AG04449 (cell line): ENCODE results near the gene PXT1.

Source experiments
- CTCF ChIA-PET: fragments of 350-600 bp; formaldehyde crosslinking; extraction: SDS; loops from one replicate; lab custom pipeline; 2021; ENCODE audit warnings: antibody characterized with exemption; lab: Yijun Ruan, JAX
- POLR2A ChIA-PET: fragments of 400-600, 350-600 bp; formaldehyde crosslinking; extraction: SDS; loops from one replicate; lab custom pipeline; 2020; ENCODE audit warnings: antibody characterized with exemption, inconsistent platforms; lab: Yijun Ruan, JAX
- DNase-seq: peaks from one replicate; pipeline ENCODE4 v3.0.0-alpha.2; 2010; ENCODE audit warnings: low read depth, low spot score
- H3K4me3 ChIP-seq: 2 replicates; pipeline ENCODE4 v1.5.1; 2011; ENCODE audit warnings: low read depth, mild to moderate bottlenecking, control low read depth, low read length
- TF ChIP-seq, protein P1 (sequence below): IDR thresholded peaks from one replicate; pipeline ENCODE4 v1.5.1; 2011; ENCODE audit warnings: mild to moderate bottlenecking, moderate library complexity, low read length, control low read depth, inconsistent platforms; ENCODE audit not compliant: insufficient read depth; ENCODE audit errors: missing control alignments

Gene PXT1

GRCh38 chr6:36428911-36429310 lies 13.7 kb downstream of the PXT1 start:
- POLR2A ChIA-PET: no interaction called here
- TF ChIP-seq, protein P1, sequence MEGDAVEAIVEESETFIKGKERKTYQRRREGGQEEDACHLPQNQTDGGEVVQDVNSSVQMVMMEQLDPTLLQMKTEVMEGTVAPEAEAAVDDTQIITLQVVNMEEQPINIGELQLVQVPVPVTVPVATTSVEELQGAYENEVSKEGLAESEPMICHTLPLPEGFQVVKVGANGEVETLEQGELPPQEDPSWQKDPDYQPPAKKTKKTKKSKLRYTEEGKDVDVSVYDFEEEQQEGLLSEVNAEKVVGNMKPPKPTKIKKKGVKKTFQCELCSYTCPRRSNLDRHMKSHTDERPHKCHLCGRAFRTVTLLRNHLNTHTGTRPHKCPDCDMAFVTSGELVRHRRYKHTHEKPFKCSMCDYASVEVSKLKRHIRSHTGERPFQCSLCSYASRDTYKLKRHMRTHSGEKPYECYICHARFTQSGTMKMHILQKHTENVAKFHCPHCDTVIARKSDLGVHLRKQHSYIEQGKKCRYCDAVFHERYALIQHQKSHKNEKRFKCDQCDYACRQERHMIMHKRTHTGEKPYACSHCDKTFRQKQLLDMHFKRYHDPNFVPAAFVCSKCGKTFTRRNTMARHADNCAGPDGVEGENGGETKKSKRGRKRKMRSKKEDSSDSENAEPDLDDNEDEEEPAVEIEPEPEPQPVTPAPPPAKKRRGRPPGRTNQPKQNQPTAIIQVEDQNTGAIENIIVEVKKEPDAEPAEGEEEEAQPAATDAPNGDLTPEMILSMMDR: no peak
- CTCF ChIA-PET: interaction anchor here (0.9 kb wide), 1 partner anchor 16 kb away, joined by 3 read pairs; no protein-coding TSS in a partner anchor
- H3K4me3 ChIP-seq: no peak overlapping the region
- no peak for DNase-seq

GRCh38 chr6:36426622-36427021 lies 16.0 kb downstream of the PXT1 start:
- POLR2A ChIA-PET: no interaction called here
- TF ChIP-seq, protein P1: no peak

DNA sequence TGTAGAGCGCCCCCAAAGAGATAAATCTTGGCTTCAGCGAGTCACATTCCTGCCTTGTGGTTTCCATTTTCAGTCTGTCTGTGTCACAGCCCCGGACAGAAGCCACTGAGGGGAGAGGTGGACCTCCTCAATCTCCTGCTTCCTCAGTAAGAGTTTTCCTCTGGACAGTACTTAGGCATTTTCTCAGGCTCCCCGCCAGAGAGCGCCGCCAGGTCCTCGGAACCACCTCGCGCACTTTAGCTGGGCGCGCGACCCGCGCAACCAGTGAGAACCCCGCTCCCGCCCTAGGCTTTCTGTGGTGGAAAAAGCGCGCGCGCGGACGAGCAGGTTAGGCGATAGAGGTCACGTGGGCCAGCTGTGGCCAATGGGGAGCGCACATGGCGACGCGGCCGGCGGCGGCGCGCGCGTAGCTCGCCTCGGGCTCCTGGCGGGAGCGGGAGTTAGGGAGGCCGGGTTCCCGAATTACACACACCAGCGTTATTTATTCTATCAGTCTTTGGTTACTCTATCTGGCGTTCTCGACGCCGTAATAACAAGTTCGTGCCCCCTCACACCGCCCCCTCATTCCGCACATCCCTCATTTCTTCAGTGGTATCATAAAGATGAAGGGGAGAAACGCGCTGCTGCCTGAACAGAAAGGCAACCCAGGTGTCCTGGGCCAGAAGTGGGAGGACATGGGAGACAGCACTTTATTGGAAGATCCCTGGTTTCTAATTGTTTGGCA lies 19.4 kb downstream of the PXT1 start:
- peak; percentile 76 for DNase-seq
- ChIA-PET POLR2A (interaction anchor here (0.6 to 0.9 kb wide), 7 partner anchors 9 to 256 kb away, joined by 3 to 5 read pairs (median 3); partner anchors contain the start of gene CDKN1A), CTCF (interaction anchor here (0.6 to 2.3 kb wide), 8 partner anchors 8 to 336 kb away, joined by 3 to 10 read pairs (median 4); no protein-coding TSS in a partner anchor)
- H3K4me3 ChIP-seq: peak overlapping the region; percentile 65
- TF ChIP-seq, protein P1: peak; percentile 75

More at GRCh38 chr6:36426622-36427021, 16.0 kb downstream of the PXT1 start:
- no peak for DNase-seq
- CTCF ChIA-PET: no interaction called here
- no peak overlapping the region for H3K4me3 ChIP-seq

DNA sequence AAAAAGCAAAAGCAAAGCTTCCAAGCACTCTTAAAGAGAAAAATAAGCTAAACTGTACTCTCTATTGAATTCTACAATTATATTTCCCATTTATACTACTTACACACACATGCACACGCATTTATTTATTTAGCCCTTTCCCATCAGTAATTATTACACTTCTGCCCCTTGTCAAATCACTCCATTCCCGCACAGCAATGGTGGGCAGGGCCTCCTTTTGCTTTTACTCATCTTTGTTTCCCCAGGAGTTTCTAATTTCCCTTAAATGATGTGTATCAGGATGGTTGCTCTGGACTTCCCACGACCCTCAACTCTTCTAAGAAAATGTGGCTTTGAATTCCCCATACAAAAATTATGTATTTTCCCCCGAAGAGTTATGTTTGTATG lies 19.9 kb downstream of the PXT1 start:
- POLR2A ChIA-PET: interaction anchor here (0.7 to 0.9 kb wide), 5 partner anchors 9 to 256 kb away, joined by 3 to 4 read pairs (median 3); partner anchors contain the start of gene CDKN1A

DNA sequence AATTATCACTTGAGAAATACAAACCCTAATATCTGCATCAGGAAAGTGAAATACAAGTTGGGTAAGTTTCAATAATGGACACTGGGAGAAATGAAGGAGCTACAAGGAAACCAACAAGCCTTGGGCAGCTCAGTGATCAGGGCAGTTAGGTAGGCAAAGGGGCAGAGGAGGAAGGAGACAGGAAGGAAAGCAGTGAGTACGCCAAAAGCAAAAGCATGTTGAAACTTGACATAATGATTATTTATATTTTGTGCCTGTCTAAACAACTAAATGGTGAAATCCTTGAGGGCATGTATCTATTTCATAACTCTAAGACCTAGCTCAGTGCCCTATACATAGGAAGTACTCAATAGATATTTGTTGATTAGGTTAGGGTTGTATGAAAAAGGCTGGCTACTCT lies 23.3 kb downstream of the PXT1 start:
- CTCF ChIA-PET: interaction anchor here (0.8 to 1.5 kb wide), 4 partner anchors 20 to 196 kb away, joined by 3 to 4 read pairs (median 3); no protein-coding TSS in a partner anchor
- POLR2A ChIA-PET: no interaction called here
- H3K4me3 ChIP-seq: no peak overlapping the region
- DNase-seq: no peak
- TF ChIP-seq, protein P1: no peak

More for the DNA sequence above, 19.9 kb downstream of the PXT1 start:
- peak overlapping the region; percentile 37 for H3K4me3 ChIP-seq
- DNase-seq: no peak
- TF ChIP-seq, protein P1: no peak
- CTCF ChIA-PET: interaction anchor here (0.9 to 2.3 kb wide), 7 partner anchors 8 to 336 kb away, joined by 3 to 10 read pairs (median 4); no protein-coding TSS in a partner anchor

GRCh38 chr6:36418558-36418957 lies 24.1 kb downstream of the PXT1 start:
- no peak for DNase-seq

More at GRCh38 chr6:36418558-36418957, 24.1 kb downstream of the PXT1 start:
- CTCF ChIA-PET: interaction anchor here (1.1 to 1.5 kb wide), 4 partner anchors 21 to 197 kb away, joined by 3 to 4 read pairs (median 3); no protein-coding TSS in a partner anchor
- TF ChIP-seq, protein P1: no peak
- POLR2A ChIA-PET: interaction anchor here (0.6 to 0.7 kb wide), 2 partner anchors 257 to 260 kb away, joined by 3 to 4 read pairs; partner anchors contain the start of gene CDKN1A
- H3K4me3 ChIP-seq: no peak overlapping the region
